ENCODE data around the gene ADGRA1.

GRCh38 chr10:133072720-133073390, 14.9 kb upstream of the ADGRA1 start:
- TF ChIP-seq CTCF (IDR thresholded peaks at IDR 0.05) (no peak), POLR2A (IDR thresholded peaks at IDR 0.05) (no peak), EP300 (IDR thresholded peaks at IDR 0.05) (no peak), POLR2AphosphoS5 (IDR thresholded peaks at IDR 0.05) (no peak)
